ENCODE data around the gene C20orf144.

C20orf144 gene

GRCh38 chr20:33657704-33658095 is 4.4 kb upstream of the C20orf144 start:
- TF ChIP-seq EZH2phosphoT487 (IDR thresholded peaks at IDR 0.05; ENCODE audit: low read length) (no peak), EZH2 (optimal IDR thresholded peaks at IDR 0.05; ENCODE audit: low read depth, low read length) (no peak), CTCF (IDR thresholded peaks at IDR 0.05; ENCODE audit: low read length) (no peak)
- H3K36me3 ChIP-seq (replicated peaks; ENCODE audit: insufficient read depth, low read length), result no peaks in the 10 kb centered on the region
- H3F3A ChIP-seq (ENCODE audit: insufficient read depth, low read length), result no peaks in the 10 kb centered on the region; the same call in 1 of the 2 replicates

GRCh38 chr20:33658510-33658909 is 3.6 kb upstream of the C20orf144 start:
- no peaks in the 10 kb centered on the region for H3K9me3 ChIP-seq (replicated peaks; ENCODE audit: insufficient read depth, low read length)
- no peaks in the 10 kb centered on the region for H3K9me2 ChIP-seq (replicated peaks; ENCODE audit: insufficient read depth, low read length)
- no peaks in the 10 kb centered on the region for H3K27me3 ChIP-seq (replicated peaks; ENCODE audit: insufficient read depth, low read length)
- H3K9ac ChIP-seq (ENCODE audit: low read length), result no peak overlapping the region
- H3K4me3 ChIP-seq (ENCODE audit: low read length), result no peak overlapping the region
- no peaks in the 10 kb centered on the region for H3F3A ChIP-seq (ENCODE audit: insufficient read depth, low read length)
- no peak for DNase-seq
- H3K36me3 ChIP-seq (replicated peaks; ENCODE audit: insufficient read depth, low read length), result no peaks in the 10 kb centered on the region
- H3K4me2 ChIP-seq (ENCODE audit: low read depth, low read length), result no peak overlapping the region
- no peaks in the 10 kb centered on the region for H3K79me2 ChIP-seq (ENCODE audit: low read length)
- H3K27ac ChIP-seq (ENCODE audit: low read length), result no peak overlapping the region
- H2AFZ ChIP-seq (ENCODE audit: low read length), result no peak overlapping the region
- TF ChIP-seq EZH2phosphoT487 (IDR thresholded peaks at IDR 0.05; ENCODE audit: low read length) (no peak), EZH2 (optimal IDR thresholded peaks at IDR 0.05; ENCODE audit: low read depth, low read length) (no peak), CTCF (IDR thresholded peaks at IDR 0.05; ENCODE audit: low read length) (no peak)
- H4K20me1 ChIP-seq (ENCODE audit: insufficient read depth, low read length), result no peaks in the 10 kb centered on the region
- H3K4me1 ChIP-seq (ENCODE audit: low read length), result peaks cover 8% of the 10 kb centered on the region; the same call in 1 of the 2 replicates

More at GRCh38 chr20:33657704-33658095, 4.4 kb upstream of the C20orf144 start:
- no peak overlapping the region for H3K4me3 ChIP-seq (ENCODE audit: low read length)
- H3K4me2 ChIP-seq (ENCODE audit: low read depth, low read length), result no peak overlapping the region
- peaks cover 5% of the 10 kb centered on the region; the same call in 1 of the 2 replicates for H3K4me1 ChIP-seq (ENCODE audit: low read length)
- no peaks in the 10 kb centered on the region for H3K79me2 ChIP-seq (ENCODE audit: low read length)
- no peaks in the 10 kb centered on the region for H4K20me1 ChIP-seq (ENCODE audit: insufficient read depth, low read length)
- H3K9me3 ChIP-seq (replicated peaks; ENCODE audit: insufficient read depth, low read length), result no peaks in the 10 kb centered on the region
- no peak overlapping the region for H2AFZ ChIP-seq (ENCODE audit: low read length)
- no peak overlapping the region for H3K9ac ChIP-seq (ENCODE audit: low read length)
- H3K27ac ChIP-seq (ENCODE audit: low read length), result no peak overlapping the region
- no peaks in the 10 kb centered on the region for H3K9me2 ChIP-seq (replicated peaks; ENCODE audit: insufficient read depth, low read length)
- no peaks in the 10 kb centered on the region for H3K27me3 ChIP-seq (replicated peaks; ENCODE audit: insufficient read depth, low read length)
- DNase-seq, result no peak

GRCh38 chr20:33658929-33659328 is 3.2 kb upstream of the C20orf144 start:
- Histone ChIP-seq H3K9me3 (replicated peaks; ENCODE audit: insufficient read depth, low read length) (no peaks in the 10 kb centered on the region), H4K20me1 (ENCODE audit: insufficient read depth, low read length) (no peaks in the 10 kb centered on the region), H3F3A (ENCODE audit: insufficient read depth, low read length) (no peaks in the 10 kb centered on the region), H2AFZ (ENCODE audit: low read length) (no peak overlapping the region), H3K27ac (ENCODE audit: low read length) (no peak overlapping the region), H3K4me2 (ENCODE audit: low read depth, low read length) (no peak overlapping the region), H3K9ac (ENCODE audit: low read length) (no peak overlapping the region), H3K79me2 (ENCODE audit: low read length) (no peaks in the 10 kb centered on the region), H3K36me3 (replicated peaks; ENCODE audit: insufficient read depth, low read length) (no peaks in the 10 kb centered on the region), H3K4me1 (ENCODE audit: low read length) (peaks cover 10% of the 10 kb centered on the region; the same call in 1 of the 2 replicates), H3K4me3 (ENCODE audit: low read length) (no peak overlapping the region), H3K9me2 (replicated peaks; ENCODE audit: insufficient read depth, low read length) (no peaks in the 10 kb centered on the region), H3K27me3 (replicated peaks; ENCODE audit: insufficient read depth, low read length) (no peaks in the 10 kb centered on the region)
- DNase-seq, result no peak
- no peak for TF ChIP-seq EZH2 (optimal IDR thresholded peaks at IDR 0.05; ENCODE audit: low read depth, low read length)
- no peak for TF ChIP-seq EZH2phosphoT487 (IDR thresholded peaks at IDR 0.05; ENCODE audit: low read length)
- no peak for TF ChIP-seq CTCF (IDR thresholded peaks at IDR 0.05; ENCODE audit: low read length)
